NCI-H146 treated with DMSO at 0.1 percent for 48 hours (cell line): ENCODE data around the gene FAM53A.

Source experiments
- DNase-seq: peaks from one replicate; lab custom pipeline; 2025; ENCODE audit not compliant: unreplicated experiment; lab: John Stamatoyannopoulos, UW

The FAM53A gene

DNA sequence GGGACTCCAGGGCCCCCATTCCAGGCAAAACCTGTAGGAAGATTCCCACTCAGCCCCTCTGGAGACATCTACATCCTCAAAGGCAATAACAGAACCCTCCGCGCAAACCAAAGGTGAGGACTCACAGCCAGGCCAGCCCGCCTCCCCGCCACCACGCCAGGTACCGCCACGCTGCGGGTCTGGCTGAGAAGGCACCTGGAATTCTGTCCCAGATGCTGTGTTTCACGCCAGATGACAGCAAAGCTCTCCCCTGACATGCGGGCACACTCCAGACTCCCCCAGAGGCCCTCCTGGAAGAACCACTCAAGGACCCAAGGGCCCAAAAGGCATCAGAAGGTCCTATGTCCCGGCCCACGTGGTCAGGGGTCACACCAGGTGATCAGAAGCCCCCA is 59.6 kb downstream of the FAM53A start:
- no peak for DNase-seq

DNA sequence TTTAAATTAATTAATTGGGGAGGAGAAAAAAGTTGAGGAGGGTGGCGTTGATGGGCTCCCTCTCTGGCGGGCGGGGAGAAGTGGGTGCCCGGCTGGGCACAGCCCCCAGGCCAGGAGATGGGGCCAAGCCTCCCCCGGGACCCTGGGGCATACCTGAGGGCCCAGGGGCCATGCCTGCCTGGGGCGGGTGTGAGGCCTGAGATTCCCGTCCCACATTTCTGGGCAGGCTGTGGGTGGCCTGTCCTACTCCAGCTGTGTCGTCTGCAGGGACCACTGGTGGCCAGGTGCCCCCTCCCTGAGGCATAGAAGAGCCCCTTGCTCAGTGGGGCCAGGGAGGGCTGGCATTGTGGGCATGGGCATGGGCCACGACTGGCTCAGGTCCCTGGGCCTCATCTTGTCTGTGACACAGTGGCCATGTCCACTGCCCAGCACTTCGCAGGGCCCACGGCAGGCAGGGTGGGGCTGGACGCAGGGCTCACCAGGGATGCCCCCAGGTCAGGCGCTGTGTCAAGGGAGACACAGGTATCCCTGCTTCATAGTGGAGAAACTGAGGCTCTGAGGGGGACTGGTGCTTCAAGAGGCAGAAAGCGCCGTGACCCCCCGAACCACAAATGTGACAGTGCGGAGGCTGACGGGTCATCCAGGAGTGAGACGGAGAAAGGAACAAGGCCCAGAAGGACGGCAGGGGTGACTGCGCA is 60.1 kb downstream of the FAM53A start:
- DNase-seq, result no peak

DNA sequence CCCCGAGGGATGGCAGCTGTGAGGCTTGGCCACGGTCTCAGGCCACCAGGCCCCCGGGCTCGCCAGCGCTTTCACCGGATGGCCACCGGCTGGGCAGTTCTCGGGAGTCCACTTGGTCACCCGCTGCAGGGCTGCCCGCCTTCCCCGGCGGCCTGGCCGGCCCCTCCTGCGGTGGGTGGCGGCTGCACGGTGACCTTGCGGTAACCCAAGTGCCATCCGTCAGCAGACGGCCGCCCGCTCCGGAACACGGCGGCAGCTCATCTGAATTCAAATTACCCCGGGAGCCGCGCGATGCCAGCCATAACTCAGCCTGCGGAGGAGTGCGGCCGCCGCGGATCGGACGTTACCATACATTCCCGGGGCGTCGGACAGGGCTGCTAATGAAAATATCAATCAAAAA is 60.7 kb downstream of the FAM53A start:
- no peak for DNase-seq

DNA sequence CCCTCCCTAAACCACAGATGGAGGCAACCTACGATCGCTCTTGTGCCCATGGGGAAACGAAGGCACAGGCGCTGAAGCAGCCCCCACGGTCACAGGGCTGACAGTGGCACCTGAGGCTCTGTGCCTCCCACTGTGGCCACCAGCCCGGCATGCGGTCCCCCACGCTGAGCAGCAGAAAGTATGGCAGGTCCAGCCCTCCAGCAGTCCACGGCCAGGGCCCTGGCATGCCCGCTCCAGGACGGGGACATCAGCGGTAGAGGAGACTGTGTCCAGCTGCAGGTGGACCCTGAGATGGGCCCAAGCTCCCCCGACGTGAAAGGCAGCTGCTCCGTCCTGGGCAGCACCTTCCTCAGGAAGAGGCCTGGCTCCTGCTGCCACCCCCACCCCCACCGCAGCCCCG is 61.2 kb downstream of the FAM53A start:
- no peak for DNase-seq

- no peak for DNase-seq
Measured at GRCh38 chr4:1622238-1622637, 61.9 kb downstream of the FAM53A start.

DNA sequence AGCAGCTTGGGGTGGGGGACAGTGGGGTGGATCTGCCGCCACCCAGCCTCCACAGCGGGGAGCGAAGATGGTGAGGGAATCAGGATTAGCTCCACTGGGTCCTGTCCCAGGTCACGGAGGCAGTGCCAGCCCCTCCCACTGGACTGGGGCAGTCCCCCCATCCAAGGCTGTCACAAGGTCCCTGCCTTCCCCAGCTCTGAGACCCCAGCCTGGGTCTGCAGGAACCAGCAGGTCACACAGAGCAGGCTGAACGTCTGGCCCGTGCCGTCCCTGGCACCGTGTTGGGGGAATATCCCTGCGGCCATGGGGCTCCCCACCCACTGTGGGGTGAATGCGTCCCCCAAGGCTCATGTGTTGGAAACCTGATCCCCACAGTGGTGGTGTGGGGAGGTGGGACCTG is 62.6 kb downstream of the FAM53A start:
- no peak for DNase-seq

DNA sequence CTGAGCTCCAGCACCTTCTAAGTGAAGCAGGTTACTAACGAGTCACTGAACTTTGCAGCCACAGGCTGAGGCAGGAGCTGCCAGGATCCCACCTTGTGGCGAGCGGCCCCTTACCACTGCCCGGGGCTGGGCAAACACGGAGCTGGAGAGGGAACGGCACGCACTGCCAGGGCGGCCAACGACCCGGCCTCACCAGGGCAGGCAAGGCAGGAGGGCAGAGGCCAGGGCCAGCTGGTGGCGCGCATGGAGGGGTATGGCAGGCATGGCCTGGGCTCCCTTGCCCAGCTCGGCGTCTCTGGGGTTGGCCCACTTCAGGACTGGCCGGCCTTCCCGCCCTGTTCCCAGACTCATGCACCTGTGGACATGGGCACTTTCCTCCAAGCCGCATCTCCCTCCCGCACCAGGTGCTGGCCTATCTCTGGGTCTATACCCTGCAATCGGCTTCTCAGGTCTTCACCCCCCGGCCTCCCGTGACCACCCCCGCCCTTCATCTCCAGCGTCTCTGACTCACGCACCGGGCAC is 64.9 kb downstream of the FAM53A start:
- DNase-seq, result no peak

DNA sequence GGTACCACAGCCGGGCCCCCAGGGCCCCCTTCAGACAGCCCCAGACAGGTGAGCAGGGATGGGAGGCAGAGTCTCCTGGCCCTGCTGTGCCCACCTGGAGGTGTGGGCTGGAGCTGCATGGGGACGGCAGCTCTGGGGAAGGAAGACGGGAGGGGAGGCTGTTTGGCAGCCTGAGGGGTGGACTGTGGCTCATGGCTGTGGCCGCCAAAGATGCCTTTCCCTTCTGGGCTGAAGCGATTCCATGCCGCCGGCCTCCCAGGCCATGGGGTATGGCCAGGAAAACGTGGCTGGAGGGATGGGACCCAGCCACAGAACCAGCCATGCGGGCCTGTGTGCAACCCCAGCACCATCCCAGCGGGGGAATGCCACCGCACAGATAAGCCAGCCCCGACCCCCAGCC is 65.7 kb downstream of the FAM53A start:
- DNase-seq, result no peak

- no peak for DNase-seq
Measured at GRCh38 chr4:1616557-1616930, 67.6 kb downstream of the FAM53A start.

GRCh38 chr4:1615786-1616556 is 68.1 kb downstream of the FAM53A start:
- no peak for DNase-seq

GRCh38 chr4:1614854-1615595 is 69.1 kb downstream of the FAM53A start:
- DNase-seq, result no peak

DNA sequence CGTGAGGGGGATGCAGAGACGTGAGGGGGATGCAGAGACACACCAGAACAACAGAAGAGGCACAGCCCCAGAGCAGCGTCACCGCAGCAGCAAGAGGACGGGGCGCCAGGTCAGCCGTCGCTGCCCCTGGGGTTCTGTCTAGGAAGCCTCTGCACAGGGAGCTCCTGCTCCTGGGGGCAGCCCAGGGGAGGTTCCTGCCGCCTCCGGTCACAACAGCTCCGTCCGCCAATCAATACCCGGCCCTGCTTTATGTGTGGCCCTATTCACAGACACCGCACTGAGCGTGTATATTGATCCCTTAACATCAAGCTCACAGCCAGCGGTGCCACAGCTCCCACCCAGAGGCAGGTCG is 69.6 kb downstream of the FAM53A start:
- no peak for DNase-seq

DNA sequence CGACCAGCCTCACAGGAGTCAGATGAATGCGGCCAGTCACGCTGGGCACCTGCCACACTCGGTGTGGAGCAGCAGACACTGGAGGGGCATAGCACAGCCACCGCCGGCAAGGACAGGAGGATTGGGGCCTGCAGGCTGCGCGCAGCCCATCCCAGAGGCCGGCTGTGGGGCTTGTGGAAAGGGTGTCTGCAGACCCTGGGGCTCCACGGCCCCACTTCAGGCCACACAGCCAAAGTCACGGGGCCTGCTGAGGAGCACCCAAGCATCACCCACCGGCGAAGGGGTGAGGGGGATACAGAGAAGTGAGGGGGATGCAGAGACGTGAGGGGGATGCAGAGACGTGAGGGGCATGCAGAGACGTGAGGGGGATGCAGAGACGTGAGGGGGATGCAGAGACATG is 70.1 kb downstream of the FAM53A start:
- DNase-seq, result no peak

DNA sequence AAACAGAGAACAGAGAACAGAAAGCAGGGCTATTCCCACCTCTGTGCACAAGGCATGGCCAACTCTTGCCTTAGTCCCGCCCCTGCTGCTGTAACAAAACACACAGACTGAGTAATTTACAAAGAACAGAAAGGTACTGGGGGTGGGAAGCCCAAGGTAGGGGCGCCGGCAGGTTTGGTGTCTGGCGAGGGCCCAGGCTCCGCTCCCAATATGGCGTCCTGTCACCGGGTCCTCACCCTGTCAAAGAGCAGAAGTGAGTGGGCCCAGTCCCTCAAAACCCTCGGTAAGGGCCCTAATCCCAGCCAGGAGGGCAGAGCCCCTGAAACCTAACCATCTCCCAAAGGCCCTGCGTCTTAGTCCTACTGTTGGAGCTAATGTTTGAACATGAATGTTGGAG is 71.0 kb downstream of the FAM53A start:
- no peak for DNase-seq

- DNase-seq, result no peak
Measured at GRCh38 chr4:1612278-1613098, 71.6 kb downstream of the FAM53A start.

DNA sequence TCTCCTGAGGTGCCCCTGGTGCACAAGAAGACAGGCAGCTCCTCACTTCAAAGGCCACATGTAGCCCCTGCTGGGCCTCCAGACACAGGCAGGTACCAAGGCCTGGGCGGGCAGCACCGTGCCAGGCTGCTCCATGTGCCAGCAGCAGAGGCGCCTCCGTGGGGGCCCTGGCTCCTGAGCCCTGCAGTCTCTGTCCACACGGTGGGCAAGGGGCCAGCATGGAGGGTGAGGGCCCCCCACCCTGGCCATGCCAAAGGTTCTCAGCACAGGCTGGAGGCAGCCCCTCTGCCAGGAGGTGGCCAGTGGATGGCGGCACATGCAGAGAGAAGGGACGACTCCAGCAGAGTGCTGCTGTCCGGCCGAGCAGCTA is 72.6 kb downstream of the FAM53A start:
- no peak for DNase-seq

DNA sequence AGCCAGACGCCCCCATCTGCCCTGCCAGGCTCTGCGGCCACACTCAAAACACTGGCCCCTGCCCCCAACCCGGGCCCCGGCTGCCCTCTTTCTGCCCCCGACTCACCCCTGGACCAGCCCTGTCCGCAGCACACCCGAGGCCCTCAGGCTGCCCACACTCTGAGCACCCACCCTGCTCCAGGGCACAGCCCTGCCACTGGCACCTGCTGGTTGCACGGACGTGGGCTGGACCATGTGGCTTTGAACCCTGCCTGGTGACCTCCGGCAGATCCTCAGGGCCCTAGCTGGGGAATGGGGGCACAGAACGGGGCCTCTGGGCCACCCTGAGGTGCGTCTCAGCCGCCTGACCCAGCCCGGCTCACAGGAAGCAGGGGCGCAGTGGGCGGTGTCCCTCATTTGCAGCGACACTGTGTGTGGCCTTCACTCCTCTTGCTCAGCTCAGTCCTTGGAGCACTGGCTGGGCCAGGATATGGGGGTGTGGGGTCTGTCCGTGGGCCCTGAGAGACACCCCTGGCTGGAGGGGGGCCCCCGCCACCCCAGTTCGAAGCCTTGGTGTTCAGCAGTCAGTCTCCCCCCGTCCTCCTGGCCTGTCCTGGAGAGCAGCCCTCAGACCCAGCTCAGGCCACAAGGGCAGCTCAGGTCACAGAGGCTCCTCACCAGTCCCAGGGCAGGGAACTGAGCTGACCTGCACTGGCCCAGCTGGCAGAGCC is 73.2 kb downstream of the FAM53A start:
- no peak for DNase-seq

GRCh38 chr4:1609901-1610790 is 74.0 kb downstream of the FAM53A start:
- DNase-seq, result no peak

DNA sequence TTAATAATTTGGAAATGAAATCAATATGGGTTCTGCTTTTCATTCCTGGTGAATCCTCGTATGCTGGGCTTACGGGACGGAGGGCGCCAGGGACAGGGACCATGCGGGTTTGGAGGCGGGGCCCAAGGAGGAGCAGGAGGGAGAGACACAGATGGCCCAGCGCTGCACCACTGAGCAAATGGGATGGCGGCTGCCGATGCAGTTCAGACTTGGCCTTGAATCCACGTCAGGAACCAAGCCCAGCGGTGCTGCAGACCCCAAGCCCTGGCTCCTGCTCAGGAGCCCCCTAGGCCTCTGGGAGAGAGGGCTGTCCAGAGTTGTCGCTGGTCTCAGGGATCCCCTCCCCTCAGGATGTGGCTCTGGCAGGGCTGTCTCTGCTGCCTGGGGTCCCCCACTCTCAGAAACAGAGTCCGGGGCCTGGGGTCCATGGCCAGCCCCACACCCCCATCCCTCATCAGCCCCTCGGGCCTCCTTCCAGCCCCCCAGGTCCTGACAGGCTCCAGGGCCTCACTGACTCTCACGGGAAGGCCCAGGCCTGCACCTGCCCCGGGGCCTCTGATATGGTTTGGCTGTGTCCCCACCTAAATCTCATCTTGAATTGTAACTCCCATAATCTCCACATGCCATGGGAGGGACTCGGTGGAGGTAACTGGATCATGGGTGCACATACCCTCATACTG is 75.2 kb downstream of the FAM53A start:
- DNase-seq, result no peak
